GM12878 (cell line): ENCODE results near the gene CENPP. TPM values are rescaled to one million over a fixed set of nuclear protein-coding genes. Genes with fewer than 3 reads are reported as not detected.

Experiments
- BCLAF1 ChIP-seq: fragments of 450-650 bp; IDR thresholded peaks from 2 replicates; pipeline ENCODE4 v1.6.1; 2017; ENCODE audit warnings: antibody characterized with exemption, mild to moderate bottlenecking, moderate library complexity
- CUX1 ChIP-seq: IDR thresholded peaks from 2 replicates; pipeline ENCODE4 v1.6.1; 2012; ENCODE audit warnings: improper control_type of control experiment, low read depth, low read length; ENCODE audit not compliant: insufficient replicate concordance
- GABPA ChIP-seq: IDR thresholded peaks from 2 replicates; pipeline ENCODE4 v1.6.1; 2014; ENCODE audit warnings: antibody characterized with exemption, low read depth, mild to moderate bottlenecking, inconsistent platforms
- MAX ChIP-seq: IDR thresholded peaks from 2 replicates; pipeline ENCODE4 v1.6.1; 2012; ENCODE audit warnings: low read depth, low read length, improper control_type of control experiment
- MYB ChIP-seq: fragments of 150-350 bp; IDR thresholded peaks from 2 replicates; pipeline ENCODE4 v1.6.1; 2014; ENCODE audit warnings: mild to moderate bottlenecking, low read depth, low read length, borderline replicate concordance
- NFYA ChIP-seq: IDR thresholded peaks from 2 replicates; pipeline ENCODE4 v1.6.1; 2011; ENCODE audit warnings: low read depth, mild to moderate bottlenecking, low read length, improper control_type of control experiment, borderline replicate concordance
- PAX5 ChIP-seq: IDR thresholded peaks from 2 replicates; pipeline ENCODE4 v1.6.1; 2011; ENCODE audit warnings: low read depth, low read length, borderline replicate concordance
- POLR2AphosphoS5 ChIP-seq: IDR thresholded peaks from 2 replicates; pipeline ENCODE4 v1.6.1; 2011; ENCODE audit warnings: mild to moderate bottlenecking, low read length, inconsistent platforms
- POU2F2 ChIP-seq: IDR thresholded peaks from 3 replicates; pipeline ENCODE4 v1.6.1; 2011; ENCODE audit warnings: low read depth, mild to moderate bottlenecking, low read length, borderline replicate concordance
- RELA ChIP-seq: fragments of 450-650 bp; IDR thresholded peaks from 2 replicates; pipeline ENCODE4 v1.8.0; 2014; ENCODE audit warnings: borderline replicate concordance; ENCODE audit not compliant: partially characterized antibody
- SRF ChIP-seq, 2 experiments: IDR thresholded peaks; 2 replicates each; pipeline ENCODE4 v1.6.1; 2011; ENCODE audit warnings: low read depth in 2 of 2, low read length in 2 of 2, mild to moderate bottlenecking in 1 of 2, moderate library complexity in 1 of 2
- ZNF592 ChIP-seq: fragments of 450-650 bp; IDR thresholded peaks from 2 replicates; pipeline ENCODE4 v1.6.1; 2017; ENCODE audit warnings: mild to moderate bottlenecking, moderate library complexity
- polyA plus RNA-seq, 11 experiments: library from polyadenylated mRNA; depleted of rRNA in 4 of 11; unstranded in 6 of 11; stranded (reverse) in 5 of 11; fragments of >200 nt; fragmentation: Nextera tagmentation in 4 of 11; fragmentation: Illumina TruSeq in 1 of 11; extraction: Ambion mirVana in 4 of 11; extraction: Trizol in 1 of 11; gene quantifications; 1 replicate in 1 of 11; 2 replicates in 10 of 11; pipeline versions ENCODE4 v1.2.1 to v1.2.3, GENCODE V29; 2011 to 2016; ENCODE audit warnings: inconsistent platforms in 2 of 11, missing spikeins in 2 of 11, low read depth in 1 of 11
- total RNA-seq, 4 experiments: library from RNA; depleted of rRNA in 3 of 4; stranded (reverse); fragments of >200 nt in 3 of 4; fragmentation: Illumina TruSeq in 1 of 4; extraction: Trizol in 1 of 4; gene quantifications; 2 replicates each; pipeline versions ENCODE4 v1.2.1 to v1.2.3, GENCODE V29; 2013 to 2021
- TF ChIP-seq, protein P1 (sequence below): fragments of 450-650 bp; IDR thresholded peaks from 2 replicates; pipeline ENCODE4 v1.6.1; 2017; ENCODE audit warnings: low read depth, mild to moderate bottlenecking, moderate library complexity

The CENPP gene
- total and polyA plus RNA-seq, 10 of the 15 experiments (the other 5 are each of a cell fraction or from before 2014, with no cell fraction given), result 9.4 to 31.4 (median 19.8) TPM

- TF ChIP-seq, protein P1, sequence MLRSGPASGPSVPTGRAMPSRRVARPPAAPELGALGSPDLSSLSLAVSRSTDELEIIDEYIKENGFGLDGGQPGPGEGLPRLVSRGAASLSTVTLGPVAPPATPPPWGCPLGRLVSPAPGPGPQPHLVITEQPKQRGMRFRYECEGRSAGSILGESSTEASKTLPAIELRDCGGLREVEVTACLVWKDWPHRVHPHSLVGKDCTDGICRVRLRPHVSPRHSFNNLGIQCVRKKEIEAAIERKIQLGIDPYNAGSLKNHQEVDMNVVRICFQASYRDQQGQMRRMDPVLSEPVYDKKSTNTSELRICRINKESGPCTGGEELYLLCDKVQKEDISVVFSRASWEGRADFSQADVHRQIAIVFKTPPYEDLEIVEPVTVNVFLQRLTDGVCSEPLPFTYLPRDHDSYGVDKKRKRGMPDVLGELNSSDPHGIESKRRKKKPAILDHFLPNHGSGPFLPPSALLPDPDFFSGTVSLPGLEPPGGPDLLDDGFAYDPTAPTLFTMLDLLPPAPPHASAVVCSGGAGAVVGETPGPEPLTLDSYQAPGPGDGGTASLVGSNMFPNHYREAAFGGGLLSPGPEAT, result peak; percentile 96
- TF ChIP-seq GABPA, result no peak
- TF ChIP-seq POU2F2, result peak; percentile 82
- TF ChIP-seq CUX1, result no peak
- TF ChIP-seq RELA, result peak; percentile 63
- peak in 1 of 2 experiments; percentile 69; a peak in 1 of 4 replicates for TF ChIP-seq SRF (IDR thresholded peaks at IDR 0.05; ENCODE audit: low read depth in 2 of 2, low read length in 2 of 2)
- peak; percentile 86 for TF ChIP-seq NFYA
- TF ChIP-seq POLR2AphosphoS5, result peak; percentile 97
- TF ChIP-seq MYB, result no peak
- 0 out of 2 replicates have a peak, but pooled peaks have one; percentile 23 for TF ChIP-seq PAX5
- no peak for TF ChIP-seq BCLAF1
- no peak for TF ChIP-seq ZNF592
- peak; percentile 100 for TF ChIP-seq MAX
These were observed 32.1 kb upstream of the CENPP start, which contains the start of gene IARS1 (continued) for GRCh38 chr9:92293452-92294296.
